EH (cell line): ENCODE data around the gene FUBP3.
A peak's percentile ranks its signal among the peaks of the same experiment; 100 is the strongest.
"Not testable (repeated sequence)": the region's sequence is repeated elsewhere in the genome, so short reads cannot be mapped to it uniquely, and the experiment has no call there.

ENCODE experiments used
- DNase-seq: peaks from one replicate; pipeline ENCODE4 v3.0.0-alpha.2; 2015; ENCODE audit warnings: low read depth

The FUBP3 gene

DNA sequence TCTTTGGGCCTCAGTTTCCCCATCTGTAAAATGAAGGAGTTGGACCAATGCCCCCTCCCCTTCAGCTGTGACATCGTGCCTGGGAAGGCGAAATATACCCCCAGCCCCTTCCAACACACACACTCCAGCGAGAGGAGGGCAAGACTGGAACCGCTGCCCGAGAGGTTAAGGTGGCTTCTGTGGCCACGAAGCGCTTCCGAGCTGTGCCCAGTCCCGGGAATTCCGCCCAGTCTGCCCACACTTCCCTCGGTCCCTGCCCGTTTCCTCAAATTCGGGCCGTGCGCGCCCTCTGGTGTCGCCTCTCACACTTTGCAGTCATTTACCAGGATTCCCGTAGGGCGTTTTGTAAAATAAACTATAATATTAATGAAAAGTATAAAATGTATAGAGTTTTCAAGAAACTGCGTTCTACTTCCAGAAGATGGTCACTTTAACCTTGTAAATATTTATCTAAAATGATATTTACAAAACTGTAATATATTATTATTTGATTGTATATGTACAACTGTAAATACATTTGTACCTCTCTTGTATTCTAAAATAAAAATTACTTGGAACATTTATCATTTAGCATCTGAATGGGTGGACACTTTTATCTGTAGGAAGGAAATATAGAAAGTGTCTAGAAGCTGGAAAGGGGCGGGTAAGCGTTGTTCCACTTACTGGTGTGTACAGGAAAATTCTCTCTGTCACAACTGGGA lies 103.2 kb downstream of the FUBP3 start:
- peak; percentile 81 for DNase-seq

DNA sequence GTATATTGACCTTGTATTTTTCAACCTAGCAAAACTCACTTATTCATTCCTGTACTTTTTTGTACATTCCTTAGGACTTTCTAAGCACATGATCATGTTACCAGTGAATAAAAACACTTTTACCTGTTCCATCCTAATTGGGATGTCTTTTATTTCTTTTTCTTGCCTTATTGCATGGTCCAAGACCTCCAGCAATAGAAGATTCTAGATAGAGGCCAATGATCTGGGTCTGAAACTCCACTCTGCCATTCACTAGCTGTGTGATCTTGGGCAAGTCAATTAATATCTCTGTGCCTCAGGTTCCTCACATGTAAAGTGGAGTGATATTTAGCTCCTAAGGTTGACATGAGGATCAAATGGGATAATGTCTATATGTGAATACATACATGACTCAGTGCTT lies 105.7 kb downstream of the FUBP3 start:
- no peak for DNase-seq

GRCh38 chr9:130685945-130686344 lies 106.6 kb downstream of the FUBP3 start:
- not testable (repeated sequence) for DNase-seq

DNA sequence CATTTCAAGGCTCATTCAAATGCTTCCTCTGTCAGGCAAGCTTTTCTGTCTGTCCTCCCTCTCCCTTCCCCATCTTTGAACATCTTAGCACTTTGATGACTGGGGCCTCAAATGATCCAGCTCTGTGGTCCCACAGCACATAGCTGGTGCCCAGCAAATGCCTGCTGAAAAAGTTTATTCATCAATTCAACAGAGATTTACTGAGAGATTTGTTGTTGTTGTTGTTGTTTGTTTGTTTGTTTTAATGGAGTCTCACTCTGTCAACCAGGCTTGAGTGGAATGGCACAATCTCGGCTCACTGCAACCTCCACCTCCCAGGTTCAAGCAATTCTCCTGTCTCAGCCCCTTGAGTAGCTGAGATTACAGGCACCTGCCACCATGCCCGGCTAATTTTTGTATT lies 108.2 kb downstream of the FUBP3 start:
- DNase-seq = no peak
